ENCODE data around the gene CDADC1. TPM values are rescaled to one million over a fixed set of nuclear protein-coding genes. Genes with fewer than 3 reads are reported as not detected.
"Not testable (repeated sequence)": the region's sequence is repeated elsewhere in the genome, so short reads cannot be mapped to it uniquely, and the experiment has no call there.

The CDADC1 gene
- total RNA-seq, 1 donor from 2014 or later = 1.7 TPM

DNA sequence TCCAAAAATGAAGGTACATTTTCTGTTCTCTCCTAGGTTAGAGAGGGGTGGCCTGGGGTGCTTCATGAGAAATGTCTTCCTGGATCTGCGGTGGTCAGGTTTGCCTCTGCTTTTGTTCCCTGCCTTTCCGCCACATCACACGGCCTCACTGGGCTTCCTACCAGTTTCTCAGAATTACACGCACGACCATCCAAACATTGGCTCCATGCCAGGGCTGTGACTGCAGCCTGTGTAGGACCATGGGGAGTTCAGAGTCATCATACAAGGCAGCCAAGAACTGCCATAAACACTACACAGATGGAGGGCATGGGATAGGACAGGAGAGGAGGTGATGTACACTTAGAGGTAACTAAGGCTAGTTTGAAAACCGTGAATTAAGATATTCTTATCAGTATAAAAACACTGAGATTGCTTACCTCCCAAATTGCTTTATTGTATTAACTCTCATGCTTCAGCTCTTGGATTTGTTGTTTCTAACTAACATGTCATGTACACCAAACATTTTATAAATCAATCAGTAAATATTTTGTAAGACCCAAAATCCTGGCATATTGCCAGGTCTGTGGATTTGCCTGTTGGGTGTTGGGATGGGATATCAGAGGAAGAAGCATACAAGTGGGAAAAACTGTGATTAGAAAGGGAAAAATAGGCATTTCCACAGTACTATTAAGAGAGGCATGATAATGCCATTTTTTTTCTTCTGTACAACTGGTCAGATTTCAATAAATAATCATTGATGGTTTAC is 45.2 kb downstream of the CDADC1 start:
- Mint-ChIP-seq H3K27ac (no peak overlapping the region), H3K36me3 (peaks cover 3% of the 10 kb centered on the region), H3K4me1 (peaks cover 5% of the 10 kb centered on the region), H3K4me3 (no peak overlapping the region), H3K9me3 (no peaks in the 10 kb centered on the region), H3K27me3 (ENCODE audit: insufficient read depth, low read depth) (peaks cover 3% of the 10 kb centered on the region)
- H3K4me3 ChIP-seq = no peak overlapping the region
- H3K79me2 ChIP-seq (ENCODE audit: low read depth) = no peaks in the 10 kb centered on the region
- no peak overlapping the region for H3K9ac ChIP-seq
- no peaks in the 10 kb centered on the region for H4K20me1 ChIP-seq (ENCODE audit: low read depth)
- no peak for DNase-seq (ENCODE audit: low spot score)
- H3K36me3 ChIP-seq = no peaks in the 10 kb centered on the region
- no peak overlapping the region for H2AFZ ChIP-seq (replicated peaks)
- no peaks in the 10 kb centered on the region for H3K4me1 ChIP-seq
- no peaks in the 10 kb centered on the region for H3K9me3 ChIP-seq (ENCODE audit: low read depth)
- TF ChIP-seq EZH2 (IDR thresholded peaks at IDR 0.05) (no peak), EZH2phosphoT487 (IDR thresholded peaks at IDR 0.05) (no peak)
- TF ChIP-seq, protein P1, sequence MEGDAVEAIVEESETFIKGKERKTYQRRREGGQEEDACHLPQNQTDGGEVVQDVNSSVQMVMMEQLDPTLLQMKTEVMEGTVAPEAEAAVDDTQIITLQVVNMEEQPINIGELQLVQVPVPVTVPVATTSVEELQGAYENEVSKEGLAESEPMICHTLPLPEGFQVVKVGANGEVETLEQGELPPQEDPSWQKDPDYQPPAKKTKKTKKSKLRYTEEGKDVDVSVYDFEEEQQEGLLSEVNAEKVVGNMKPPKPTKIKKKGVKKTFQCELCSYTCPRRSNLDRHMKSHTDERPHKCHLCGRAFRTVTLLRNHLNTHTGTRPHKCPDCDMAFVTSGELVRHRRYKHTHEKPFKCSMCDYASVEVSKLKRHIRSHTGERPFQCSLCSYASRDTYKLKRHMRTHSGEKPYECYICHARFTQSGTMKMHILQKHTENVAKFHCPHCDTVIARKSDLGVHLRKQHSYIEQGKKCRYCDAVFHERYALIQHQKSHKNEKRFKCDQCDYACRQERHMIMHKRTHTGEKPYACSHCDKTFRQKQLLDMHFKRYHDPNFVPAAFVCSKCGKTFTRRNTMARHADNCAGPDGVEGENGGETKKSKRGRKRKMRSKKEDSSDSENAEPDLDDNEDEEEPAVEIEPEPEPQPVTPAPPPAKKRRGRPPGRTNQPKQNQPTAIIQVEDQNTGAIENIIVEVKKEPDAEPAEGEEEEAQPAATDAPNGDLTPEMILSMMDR (IDR thresholded peaks at IDR 0.05) = no peak
- H3K27ac ChIP-seq = no peak overlapping the region
- no peaks in the 10 kb centered on the region for H3K27me3 ChIP-seq
- H3K4me2 ChIP-seq = no peak overlapping the region
- no peaks in the 10 kb centered on the region for H3F3A ChIP-seq (ENCODE audit: low read depth)

DNA sequence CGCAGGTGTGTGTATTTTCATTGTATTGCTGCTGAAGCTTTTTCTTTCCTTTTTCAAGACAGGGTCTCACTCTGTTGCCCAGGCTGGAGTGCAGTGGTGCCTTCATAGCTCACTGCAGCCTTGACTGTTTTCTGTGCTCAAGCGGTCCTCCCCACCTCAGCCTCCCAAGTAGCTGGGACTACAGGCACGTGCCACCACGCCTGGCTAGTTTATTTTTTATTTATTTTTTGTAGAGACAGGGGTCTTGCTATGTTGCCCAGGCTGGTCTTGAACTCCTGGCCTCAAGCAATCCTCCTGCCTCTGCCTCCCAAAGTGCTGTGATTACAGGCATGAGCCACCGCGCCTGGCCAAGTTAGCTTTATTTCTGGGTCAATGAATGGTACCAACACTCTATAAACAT is 47.0 kb downstream of the CDADC1 start:
- not testable (repeated sequence) for H3K9me3 ChIP-seq (ENCODE audit: low read depth); H3K9me3 Mint-ChIP-seq; H3F3A ChIP-seq (ENCODE audit: low read depth); H3K36me3 Mint-ChIP-seq; H3K27ac Mint-ChIP-seq; H4K20me1 ChIP-seq (ENCODE audit: low read depth); H3K27me3 Mint-ChIP-seq (ENCODE audit: insufficient read depth, low read depth); H3K4me3 ChIP-seq; H3K79me2 ChIP-seq (ENCODE audit: low read depth); H3K4me2 ChIP-seq; DNase-seq (ENCODE audit: low spot score); H3K4me3 Mint-ChIP-seq; H2AFZ ChIP-seq (replicated peaks); H3K4me1 ChIP-seq; H3K36me3 ChIP-seq; H3K27ac ChIP-seq; H3K9ac ChIP-seq; H3K27me3 ChIP-seq
- peaks cover 11% of the 10 kb centered on the region for H3K4me1 Mint-ChIP-seq

DNA sequence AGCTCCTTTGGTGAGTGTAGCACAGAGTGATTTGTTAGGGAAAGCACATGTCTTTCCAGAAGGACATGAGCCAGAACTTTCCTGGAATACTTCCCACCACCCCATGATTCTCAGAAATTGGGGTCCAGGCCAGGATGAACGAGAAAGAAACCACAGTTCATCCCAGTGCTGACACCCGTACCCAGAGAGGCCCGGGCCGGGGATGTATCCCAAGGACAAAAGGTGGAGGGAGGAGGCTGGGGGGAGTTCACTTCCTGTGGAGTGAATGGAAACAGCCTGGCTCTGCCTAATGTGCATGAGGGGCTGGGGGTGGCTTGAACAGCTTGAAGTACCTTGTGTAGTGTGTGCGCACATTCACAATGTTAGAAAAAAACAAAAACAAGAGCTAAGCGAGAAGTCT is 47.5 kb downstream of the CDADC1 start:
- TF ChIP-seq EZH2 (IDR thresholded peaks at IDR 0.05) = no peak
- TF ChIP-seq, protein P1 (IDR thresholded peaks at IDR 0.05) = no peak
- TF ChIP-seq EZH2phosphoT487 (IDR thresholded peaks at IDR 0.05) = no peak
- peaks cover 3% of the 10 kb centered on the region for H3K36me3 Mint-ChIP-seq
- Histone ChIP-seq H3K9me3 (ENCODE audit: low read depth) (no peaks in the 10 kb centered on the region), H3K36me3 (no peaks in the 10 kb centered on the region), H3K27me3 (no peaks in the 10 kb centered on the region), H3K4me2 (no peak overlapping the region), H3K4me3 (no peak overlapping the region), H3K79me2 (ENCODE audit: low read depth) (no peaks in the 10 kb centered on the region), H3F3A (ENCODE audit: low read depth) (no peaks in the 10 kb centered on the region), H4K20me1 (ENCODE audit: low read depth) (no peaks in the 10 kb centered on the region), H2AFZ (replicated peaks) (no peak overlapping the region), H3K27ac (no peak overlapping the region), H3K4me1 (no peaks in the 10 kb centered on the region), H3K9ac (no peak overlapping the region)
- DNase-seq (ENCODE audit: low spot score) = no peak
- H3K4me1 Mint-ChIP-seq = peaks cover 11% of the 10 kb centered on the region
- H3K9me3 Mint-ChIP-seq = no peaks in the 10 kb centered on the region
- no peak overlapping the region for H3K4me3 Mint-ChIP-seq
- peaks cover 3% of the 10 kb centered on the region for H3K27me3 Mint-ChIP-seq (ENCODE audit: insufficient read depth, low read depth)
- H3K27ac Mint-ChIP-seq = no peak overlapping the region

DNA sequence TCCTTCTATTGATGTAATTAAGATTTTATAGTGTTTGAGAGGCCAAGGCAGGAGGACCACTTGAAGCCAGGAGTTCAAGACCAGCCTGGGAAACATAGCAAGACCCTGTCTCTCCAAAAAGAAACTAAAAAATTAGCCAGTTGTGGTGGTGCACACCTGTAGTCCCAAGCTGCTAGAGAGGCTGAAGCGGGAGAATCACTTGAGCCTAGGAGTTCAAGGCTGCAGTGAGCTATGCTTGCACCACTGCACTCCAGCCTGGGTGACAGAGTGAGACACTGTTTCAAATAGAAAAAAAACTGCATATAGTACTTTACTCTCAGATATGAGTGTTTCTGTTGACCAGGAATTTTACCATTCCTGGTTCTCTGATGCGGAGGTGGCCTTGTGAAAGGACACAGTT is 48.9 kb downstream of the CDADC1 start:
- H3K27me3 Mint-ChIP-seq (ENCODE audit: insufficient read depth, low read depth) = no peaks in the 10 kb centered on the region
- no peak overlapping the region for H3K9ac ChIP-seq
- no peaks in the 10 kb centered on the region for H3K27me3 ChIP-seq
- TF ChIP-seq, protein P1 (IDR thresholded peaks at IDR 0.05) = no peak
- no peak for TF ChIP-seq EZH2 (IDR thresholded peaks at IDR 0.05)
- no peak for TF ChIP-seq EZH2phosphoT487 (IDR thresholded peaks at IDR 0.05)
- H3F3A ChIP-seq (ENCODE audit: low read depth) = no peaks in the 10 kb centered on the region
- H4K20me1 ChIP-seq (ENCODE audit: low read depth) = no peaks in the 10 kb centered on the region
- H3K4me3 ChIP-seq = no peak overlapping the region
- H3K4me2 ChIP-seq = no peak overlapping the region
- H3K4me1 ChIP-seq = no peaks in the 10 kb centered on the region
- no peaks in the 10 kb centered on the region for H3K79me2 ChIP-seq (ENCODE audit: low read depth)
- H3K27ac Mint-ChIP-seq = no peak overlapping the region
- H3K9me3 Mint-ChIP-seq = no peaks in the 10 kb centered on the region
- H3K9me3 ChIP-seq (ENCODE audit: low read depth) = no peaks in the 10 kb centered on the region
- H3K4me1 Mint-ChIP-seq = peaks cover 17% of the 10 kb centered on the region
- H3K27ac ChIP-seq = no peak overlapping the region
- no peak overlapping the region for H2AFZ ChIP-seq (replicated peaks)
- H3K4me3 Mint-ChIP-seq = no peak overlapping the region
- H3K36me3 Mint-ChIP-seq = peaks cover 3% of the 10 kb centered on the region
- no peak for DNase-seq (ENCODE audit: low spot score)
- H3K36me3 ChIP-seq = no peaks in the 10 kb centered on the region

All from neural progenitor cell (in vitro differentiated cells).